ENCODE data around the gene LMLN.
"Not testable (repeated sequence)": the region's sequence is repeated elsewhere in the genome, so short reads cannot be mapped to it uniquely, and the experiment has no call there.

Gene LMLN

GRCh38 chr3:197961582-197961945 is 1.5 kb downstream of the LMLN start:
- H3K36me3 ChIP-seq, result peaks cover 2% of the 10 kb centered on the region; the same call in 1 of the 2 replicates
- H3K4me1 ChIP-seq, result no peaks in the 10 kb centered on the region
- peaks cover 17% of the 10 kb centered on the region for H3K27me3 ChIP-seq
- no peak overlapping the region for H3K4me3 ChIP-seq (ENCODE audit: low read depth, low read length)
- TF ChIP-seq CTCF (IDR thresholded peaks at IDR 0.05; ENCODE audit: low read depth, low read length), result no peak
- no peak for DNase-seq
- H3K9me3 ChIP-seq, result no peaks in the 10 kb centered on the region

- TF ChIP-seq CTCF (IDR thresholded peaks at IDR 0.05; ENCODE audit: low read depth, low read length), result no peak
- H3K4me1 ChIP-seq, result no peaks in the 10 kb centered on the region
- no peaks in the 10 kb centered on the region for H3K36me3 ChIP-seq
- peaks cover 6% of the 10 kb centered on the region for H3K9me3 ChIP-seq
- H3K4me3 ChIP-seq (ENCODE audit: low read depth, low read length), result no peak overlapping the region
- H3K27me3 ChIP-seq, result peaks cover 17% of the 10 kb centered on the region
- no peak for DNase-seq
Measured at GRCh38 chr3:197963019-197963637, 3.1 kb downstream of the LMLN start.

GRCh38 chr3:197967337-197967989 is 7.4 kb downstream of the LMLN start:
- DNase-seq; H3K4me3 ChIP-seq (ENCODE audit: low read depth, low read length); H3K4me1 ChIP-seq; H3K36me3 ChIP-seq; H3K9me3 ChIP-seq: not testable (repeated sequence)
- peaks cover 12% of the 10 kb centered on the region for H3K27me3 ChIP-seq

- no peak for DNase-seq
- Histone ChIP-seq H3K9me3 (peaks cover 6% of the 10 kb centered on the region), H3K4me3 (ENCODE audit: low read depth, low read length) (no peak overlapping the region), H3K4me1 (no peaks in the 10 kb centered on the region), H3K36me3 (no peaks in the 10 kb centered on the region), H3K27me3 (peaks cover 4% of the 10 kb centered on the region; the same call in 1 of the 2 replicates)
- TF ChIP-seq CTCF (IDR thresholded peaks at IDR 0.05; ENCODE audit: low read depth, low read length), result no peak
Measured at GRCh38 chr3:197970588-197970987, 10.6 kb downstream of the LMLN start.

DNA sequence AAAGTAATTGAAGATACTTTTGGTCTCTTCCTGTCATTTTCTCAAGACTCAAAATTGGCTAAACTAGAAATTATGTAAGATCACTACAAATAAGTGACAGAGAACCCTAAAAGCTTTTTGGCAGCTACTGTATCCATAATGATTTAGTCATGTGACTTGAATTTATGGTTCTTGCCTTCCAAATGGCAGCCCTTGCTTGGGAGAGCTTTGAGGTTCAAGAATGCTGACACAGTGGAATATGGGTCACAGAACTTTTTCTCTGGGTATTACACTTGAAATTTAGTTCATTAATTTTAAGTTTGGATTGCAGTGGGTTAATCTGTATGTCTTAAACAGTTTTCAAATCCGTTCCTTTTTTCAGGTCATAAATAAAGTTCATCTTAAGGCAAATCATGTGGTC is 14.0 kb downstream of the LMLN start:
- Histone ChIP-seq H3K27me3 (peaks cover 4% of the 10 kb centered on the region; the same call in 1 of the 2 replicates), H3K4me1 (no peaks in the 10 kb centered on the region), H3K36me3 (no peaks in the 10 kb centered on the region), H3K4me3 (ENCODE audit: low read depth, low read length) (no peak overlapping the region), H3K9me3 (no peaks in the 10 kb centered on the region)
- TF ChIP-seq CTCF (IDR thresholded peaks at IDR 0.05; ENCODE audit: low read depth, low read length), result no peak
- DNase-seq, result no peak

- H3K4me1 ChIP-seq, result no peaks in the 10 kb centered on the region
- peaks cover 4% of the 10 kb centered on the region; the same call in 1 of the 2 replicates for H3K27me3 ChIP-seq
- TF ChIP-seq CTCF (IDR thresholded peaks at IDR 0.05; ENCODE audit: low read depth, low read length), result no peak
- no peak for DNase-seq
- no peaks in the 10 kb centered on the region for H3K36me3 ChIP-seq
- H3K4me3 ChIP-seq (ENCODE audit: low read depth, low read length), result no peak overlapping the region
- H3K9me3 ChIP-seq, result no peaks in the 10 kb centered on the region
Measured at GRCh38 chr3:197975311-197975710, 15.3 kb downstream of the LMLN start.

Data from BE2C (cell line).